ENCODE measurements around the gene PTPN18.

DNA sequence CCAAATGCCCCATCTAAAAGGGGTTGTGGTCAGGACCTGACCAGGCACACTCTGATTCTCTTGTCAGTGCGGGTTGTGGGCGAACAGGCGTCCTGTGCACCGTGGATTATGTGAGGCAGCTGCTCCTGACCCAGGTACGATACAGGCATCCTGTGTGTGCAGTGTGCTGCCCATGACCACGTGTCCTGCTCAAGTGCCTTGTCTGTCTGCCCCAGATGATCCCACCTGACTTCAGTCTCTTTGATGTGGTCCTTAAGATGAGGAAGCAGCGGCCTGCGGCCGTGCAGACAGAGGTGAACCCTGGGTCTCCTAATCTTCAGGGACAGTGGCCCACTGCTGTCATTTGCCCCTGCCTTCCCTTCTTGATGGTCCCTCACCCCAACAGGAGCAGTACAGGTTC lies 14.6 kb downstream of the PTPN18 start:
- TF ChIP-seq, protein P1, sequence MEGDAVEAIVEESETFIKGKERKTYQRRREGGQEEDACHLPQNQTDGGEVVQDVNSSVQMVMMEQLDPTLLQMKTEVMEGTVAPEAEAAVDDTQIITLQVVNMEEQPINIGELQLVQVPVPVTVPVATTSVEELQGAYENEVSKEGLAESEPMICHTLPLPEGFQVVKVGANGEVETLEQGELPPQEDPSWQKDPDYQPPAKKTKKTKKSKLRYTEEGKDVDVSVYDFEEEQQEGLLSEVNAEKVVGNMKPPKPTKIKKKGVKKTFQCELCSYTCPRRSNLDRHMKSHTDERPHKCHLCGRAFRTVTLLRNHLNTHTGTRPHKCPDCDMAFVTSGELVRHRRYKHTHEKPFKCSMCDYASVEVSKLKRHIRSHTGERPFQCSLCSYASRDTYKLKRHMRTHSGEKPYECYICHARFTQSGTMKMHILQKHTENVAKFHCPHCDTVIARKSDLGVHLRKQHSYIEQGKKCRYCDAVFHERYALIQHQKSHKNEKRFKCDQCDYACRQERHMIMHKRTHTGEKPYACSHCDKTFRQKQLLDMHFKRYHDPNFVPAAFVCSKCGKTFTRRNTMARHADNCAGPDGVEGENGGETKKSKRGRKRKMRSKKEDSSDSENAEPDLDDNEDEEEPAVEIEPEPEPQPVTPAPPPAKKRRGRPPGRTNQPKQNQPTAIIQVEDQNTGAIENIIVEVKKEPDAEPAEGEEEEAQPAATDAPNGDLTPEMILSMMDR (IDR thresholded peaks at IDR 0.05) = no peak
- no peak for TF ChIP-seq POLR2A (IDR thresholded peaks at IDR 0.05)
